K562 (cell line): ENCODE data around the gene R3HDM1. TPM values are rescaled to one million over a fixed set of nuclear protein-coding genes. Genes with fewer than 3 reads are reported as not detected.

Source experiments
- BCLAF1 ChIP-seq, 2 experiments: fragments of 450-650 bp in 1 of 2; IDR thresholded peaks; 2 replicates each; pipeline ENCODE4 v1.6.1; 2011 to 2017; ENCODE audit warnings: low read depth in 2 of 2, antibody characterized with exemption in 1 of 2, borderline replicate concordance in 1 of 2, low read length in 1 of 2, mild to moderate bottlenecking in 1 of 2, mixed read lengths in 1 of 2; ENCODE audit not compliant: control insufficient read depth in 1 of 2
- BHLHE40 ChIP-seq: IDR thresholded peaks from 2 replicates; pipeline ENCODE4 v1.6.1; 2011; ENCODE audit warnings: low read length, improper control_type of control experiment
- CGGBP1 ChIP-seq: fragments of 250-450 bp; sonication (Bioruptor Pico); IDR thresholded peaks from 2 replicates; pipeline ENCODE4 v1.9.0; 2021; ENCODE audit warnings: mild to moderate bottlenecking
- CLOCK ChIP-seq: fragments of 250-450 bp; sonication (Bioruptor Pico); IDR thresholded peaks from 2 replicates; pipeline ENCODE4 v1.4.0; 2020; ENCODE audit warnings: mild to moderate bottlenecking, moderate library complexity, borderline replicate concordance
- EZH2 ChIP-seq: IDR thresholded peaks from 2 replicates; pipeline ENCODE4 v1.6.1; 2012; ENCODE audit warnings: low read depth, mild to moderate bottlenecking, inconsistent platforms, low read length, borderline replicate concordance
- FUS ChIP-seq: fragments of 200-400 bp; formaldehyde crosslinking; optimal IDR thresholded peaks from 2 replicates; pipeline ENCODE3; 2017; ENCODE audit warnings: low read depth, low read length
- ILK ChIP-seq: fragments of 450-650 bp; IDR thresholded peaks from 2 replicates; pipeline ENCODE4 v1.6.1; 2016; ENCODE audit warnings: missing genetic modification characterization, low read depth, mild to moderate bottlenecking, missing compliant biosample characterization, moderate library complexity, borderline replicate concordance
- JUND ChIP-seq, 2 experiments: IDR thresholded peaks; 2 replicates in 1 of 2; 3 replicates in 1 of 2; pipeline ENCODE4 v1.6.1; 2011; ENCODE audit warnings: borderline replicate concordance in 2 of 2, low read depth in 2 of 2, low read length in 2 of 2, improper control_type of control experiment in 1 of 2, missing biosample characterization in 1 of 2, missing genetic modification characterization in 1 of 2, missing genetic modification reagents in 1 of 2
- MCM2 ChIP-seq: fragments of 450-650 bp; IDR thresholded peaks from 2 replicates; pipeline ENCODE4 v1.6.1; 2017; ENCODE audit warnings: low read depth, mild to moderate bottlenecking
- MLLT1 ChIP-seq, 2 experiments: fragments of 450-650 bp; IDR thresholded peaks; 2 replicates each; pipeline ENCODE4 v1.6.1; 2016
- PKNOX1 ChIP-seq: fragments of 450-650 bp; IDR thresholded peaks from 2 replicates; pipeline ENCODE4 v1.6.1; 2016
- POLR2H ChIP-seq: IDR thresholded peaks from 2 replicates; pipeline ENCODE4 v1.6.1; 2016; ENCODE audit warnings: missing genetic modification characterization, low read depth, mild to moderate bottlenecking, control low read depth, missing compliant biosample characterization, moderate library complexity
- PTTG1 ChIP-seq: fragments of 450-650 bp; IDR thresholded peaks from 2 replicates; pipeline ENCODE4 v1.6.1; 2016; ENCODE audit warnings: low read depth, mild to moderate bottlenecking, missing genetic modification characterization, missing compliant biosample characterization
- SMAD4 ChIP-seq: fragments of 250-450 bp; sonication (Bioruptor Pico); conservative IDR thresholded peaks from 2 replicates; pipeline ENCODE4 v1.8.0; 2021; ENCODE audit warnings: inconsistent platforms, mild to moderate bottlenecking, moderate library complexity
- STAT5B ChIP-seq: fragments of 250-450 bp; sonication (Bioruptor Pico); IDR thresholded peaks from 2 replicates; pipeline ENCODE4 v1.8.0; 2021; ENCODE audit warnings: mild to moderate bottlenecking, inconsistent platforms
- ZNF165 ChIP-seq: fragments of 250-450 bp; sonication (Bioruptor Pico); IDR thresholded peaks from 2 replicates; pipeline ENCODE4 v1.4.0; 2020; ENCODE audit warnings: borderline replicate concordance
- ZNF764 ChIP-seq: fragments of 250-450 bp; sonication (Bioruptor Pico); IDR thresholded peaks from 2 replicates; pipeline ENCODE4 v1.4.0; 2020; ENCODE audit warnings: low read depth, mild to moderate bottlenecking, moderate library complexity
- polyA plus RNA-seq, 8 experiments: library from polyadenylated mRNA; depleted of rRNA in 4 of 8; stranded (reverse) in 5 of 8; unstranded in 3 of 8; fragments of >200 nt; fragmentation: Nextera tagmentation in 2 of 8; fragmentation: Illumina TruSeq in 1 of 8; extraction: Ambion mirVana in 2 of 8; extraction: Trizol in 1 of 8; gene quantifications; 2 replicates each; pipeline versions ENCODE4 v1.2.1 to v1.2.3, GENCODE V29; 2011 to 2014; ENCODE audit warnings: inconsistent platforms in 1 of 8, missing spikeins in 1 of 8
- total RNA-seq, 7 experiments: library from RNA; depleted of rRNA in 6 of 7; stranded (reverse); fragments of >200 nt in 6 of 7; fragmentation: Illumina TruSeq in 2 of 7; extraction: Trizol in 2 of 7; gene quantifications; 2 replicates each; pipeline versions ENCODE4 v1.2.1 to v1.2.3, GENCODE V29; 2011 to 2021; ENCODE audit warnings: low replicate concordance in 1 of 7

R3HDM1 gene
- total and polyA plus RNA-seq, 9 of the 15 experiments (the other 6 are each of a cell fraction or from before 2014, with no cell fraction given) = 12.4 to 89.4 (median 31.0) TPM

GRCh38 chr2:135530313-135531230, 712 bp upstream of the R3HDM1 start, which contains the start of gene ZRANB3 (continued):
- TF ChIP-seq BCLAF1 (IDR thresholded peaks at IDR 0.05; ENCODE audit: borderline replicate concordance in 1 of 2, control insufficient read depth in 1 of 2, low read depth in 2 of 2, low read length in 1 of 2) (no peak), SMAD4 (no peak), BHLHE40 (no peak), STAT5B (CRISPR knock-in tag) (no peak), ILK (tag) (no peak), FUS (no peak), POLR2H (peak; percentile 81), MCM2 (no peak), MLLT1 (IDR thresholded peaks at IDR 0.05) (no peak), EZH2 (no peak), ZNF165 (no peak), JUND (IDR thresholded peaks at IDR 0.05; ENCODE audit: borderline replicate concordance, low read depth, low read length) (peak; percentile 54), JUND (tag; IDR thresholded peaks at IDR 0.05; ENCODE audit: borderline replicate concordance, low read depth, low read length) (peak; percentile 14; the same call in 1 of the 3 replicates), CLOCK (CRISPR knock-in tag) (no peak), PTTG1 (tag) (no peak), PKNOX1 (no peak), ZNF764 (no peak), CGGBP1 (CRISPR knock-in tag) (no peak)
